ENCODE results near the gene GGCT.

GGCT gene

DNA sequence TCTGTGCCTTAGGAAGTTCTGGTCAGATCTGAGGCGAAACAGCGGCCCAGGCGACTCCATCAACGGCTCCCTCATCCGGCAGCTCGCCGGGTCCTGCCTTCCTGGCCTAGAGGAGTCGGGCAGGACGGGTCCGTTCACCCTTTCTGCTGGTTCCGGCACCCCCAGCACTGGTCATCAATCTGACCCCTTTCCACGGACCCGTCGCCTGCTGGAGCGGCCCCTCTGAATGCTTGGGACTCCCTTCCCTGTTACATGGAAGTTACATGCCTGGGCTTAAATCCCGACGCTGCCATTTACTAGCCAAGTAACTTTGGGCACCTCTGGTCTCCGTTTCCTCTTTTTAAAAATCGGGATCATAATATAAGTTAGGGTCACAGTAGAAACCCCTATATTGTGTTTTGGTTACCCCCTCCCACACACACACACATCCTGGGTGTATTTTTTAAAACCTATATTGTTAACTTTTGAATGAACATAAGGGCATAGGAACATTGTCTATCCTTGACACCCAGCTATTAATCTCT lies 607 bp upstream of the GGCT start:
- no peak for DNase-seq (ENCODE audit: low spot score)
- TF ChIP-seq, protein P1, sequence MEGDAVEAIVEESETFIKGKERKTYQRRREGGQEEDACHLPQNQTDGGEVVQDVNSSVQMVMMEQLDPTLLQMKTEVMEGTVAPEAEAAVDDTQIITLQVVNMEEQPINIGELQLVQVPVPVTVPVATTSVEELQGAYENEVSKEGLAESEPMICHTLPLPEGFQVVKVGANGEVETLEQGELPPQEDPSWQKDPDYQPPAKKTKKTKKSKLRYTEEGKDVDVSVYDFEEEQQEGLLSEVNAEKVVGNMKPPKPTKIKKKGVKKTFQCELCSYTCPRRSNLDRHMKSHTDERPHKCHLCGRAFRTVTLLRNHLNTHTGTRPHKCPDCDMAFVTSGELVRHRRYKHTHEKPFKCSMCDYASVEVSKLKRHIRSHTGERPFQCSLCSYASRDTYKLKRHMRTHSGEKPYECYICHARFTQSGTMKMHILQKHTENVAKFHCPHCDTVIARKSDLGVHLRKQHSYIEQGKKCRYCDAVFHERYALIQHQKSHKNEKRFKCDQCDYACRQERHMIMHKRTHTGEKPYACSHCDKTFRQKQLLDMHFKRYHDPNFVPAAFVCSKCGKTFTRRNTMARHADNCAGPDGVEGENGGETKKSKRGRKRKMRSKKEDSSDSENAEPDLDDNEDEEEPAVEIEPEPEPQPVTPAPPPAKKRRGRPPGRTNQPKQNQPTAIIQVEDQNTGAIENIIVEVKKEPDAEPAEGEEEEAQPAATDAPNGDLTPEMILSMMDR (IDR thresholded peaks at IDR 0.05; ENCODE audit: extremely low read depth, missing control alignments) = no peak

DNA sequence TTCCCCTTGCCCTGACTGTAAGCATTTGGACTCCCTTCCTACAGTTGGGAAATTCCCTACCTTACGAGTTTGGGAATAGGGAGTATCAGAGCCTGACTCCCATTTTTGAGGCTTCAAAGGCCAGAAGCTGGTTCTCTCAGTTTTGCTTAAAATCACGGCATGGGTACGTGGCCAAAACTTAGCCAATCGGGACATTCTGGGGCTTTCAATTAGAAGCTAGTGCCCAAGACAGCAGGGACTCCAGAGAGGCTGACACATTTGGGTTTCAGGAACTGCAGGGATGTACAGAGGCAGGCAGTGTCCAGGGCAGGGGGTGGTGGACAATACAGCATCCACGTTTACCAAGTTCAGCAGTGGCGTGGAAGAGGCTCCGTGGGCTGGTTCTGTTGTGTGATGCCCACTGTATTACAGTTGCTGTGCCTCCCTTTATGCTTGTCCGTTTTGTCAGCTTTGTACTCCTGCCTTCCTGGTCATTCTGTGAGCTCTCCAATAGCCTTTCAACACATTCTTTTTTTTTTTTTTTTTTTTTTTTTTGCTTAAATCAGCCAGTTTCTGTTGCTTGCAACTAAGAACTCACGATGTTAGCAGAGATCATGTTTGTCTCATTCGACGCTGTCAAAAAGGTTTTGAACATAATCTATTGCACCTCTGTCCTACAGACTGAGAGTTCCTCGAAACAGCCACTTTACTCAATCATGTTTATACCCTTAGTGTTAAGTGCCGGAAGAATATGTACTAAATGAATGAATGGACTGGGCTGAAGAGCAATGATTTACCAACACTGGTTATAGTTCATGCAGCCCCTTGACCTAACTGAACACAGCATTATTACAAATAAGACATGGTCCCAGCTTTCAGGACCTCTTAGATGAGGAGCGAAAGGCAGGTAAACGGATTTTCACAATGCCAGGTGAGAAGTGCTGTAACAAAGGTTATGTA lies 1.1 kb downstream of the GGCT start:
- TF ChIP-seq, protein P1 (IDR thresholded peaks at IDR 0.05; ENCODE audit: extremely low read depth, missing control alignments) = no peak
- no peak for DNase-seq (ENCODE audit: low spot score)

DNA sequence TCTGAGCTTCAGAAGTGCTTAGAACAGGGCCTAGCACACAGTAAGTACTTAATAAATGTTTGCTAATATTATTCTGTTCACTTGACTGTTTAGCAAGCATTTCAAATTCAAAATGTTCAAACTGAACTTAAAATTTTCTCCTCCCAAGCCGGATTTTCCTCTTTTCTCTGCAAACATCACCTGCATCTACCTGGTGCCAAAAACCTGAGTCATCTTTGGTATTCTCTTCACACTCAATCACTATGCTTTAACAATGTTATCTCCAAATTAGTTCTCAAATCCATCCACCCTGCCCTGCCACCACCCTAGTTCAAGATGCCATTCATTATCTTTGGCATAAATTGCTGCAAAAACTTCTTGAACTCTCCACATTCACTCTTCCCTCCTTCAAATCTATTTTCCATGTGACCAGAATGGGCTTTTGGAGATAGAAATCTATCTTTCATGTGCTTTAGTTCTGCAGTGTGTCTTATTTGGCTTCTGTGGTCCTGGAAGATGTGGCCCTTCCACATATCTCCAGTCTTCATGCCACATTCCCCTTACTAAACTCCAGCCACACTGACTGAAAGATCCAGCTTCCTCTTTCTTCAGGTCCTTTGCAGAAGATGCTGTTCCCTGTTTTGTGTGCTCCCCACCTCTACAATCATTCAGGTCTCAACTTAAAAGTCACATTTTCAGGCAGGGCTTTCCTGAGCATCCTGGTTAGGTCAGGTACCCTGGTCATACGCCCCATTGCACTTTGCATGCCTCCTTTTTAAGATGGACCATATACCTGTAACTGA lies 2.0 kb downstream of the GGCT start:
- TF ChIP-seq, protein P1 (IDR thresholded peaks at IDR 0.05; ENCODE audit: extremely low read depth, missing control alignments) = no peak
- no peak for DNase-seq (ENCODE audit: low spot score)

DNA sequence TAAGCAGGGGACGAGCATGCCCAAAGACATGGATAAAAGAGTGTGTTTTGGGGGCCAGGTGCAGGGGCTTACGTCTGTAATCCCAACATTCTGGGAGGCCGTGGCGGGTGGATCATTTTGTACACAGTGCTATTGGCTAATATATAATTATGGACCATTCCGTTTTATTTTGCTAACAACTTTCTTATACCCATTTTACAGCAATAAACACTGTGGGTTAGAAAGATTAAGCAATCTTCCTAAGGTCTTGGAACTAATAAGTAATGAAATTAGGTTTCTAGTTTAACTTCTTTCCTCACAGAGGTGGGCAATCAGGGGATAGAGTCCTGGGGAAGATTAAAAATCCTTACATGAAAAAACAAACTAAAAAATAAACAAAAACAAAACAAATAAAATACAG lies 3.4 kb downstream of the GGCT start:
- TF ChIP-seq, protein P1 (IDR thresholded peaks at IDR 0.05; ENCODE audit: extremely low read depth, missing control alignments) = no peak
- no peak for DNase-seq (ENCODE audit: low spot score)

DNA sequence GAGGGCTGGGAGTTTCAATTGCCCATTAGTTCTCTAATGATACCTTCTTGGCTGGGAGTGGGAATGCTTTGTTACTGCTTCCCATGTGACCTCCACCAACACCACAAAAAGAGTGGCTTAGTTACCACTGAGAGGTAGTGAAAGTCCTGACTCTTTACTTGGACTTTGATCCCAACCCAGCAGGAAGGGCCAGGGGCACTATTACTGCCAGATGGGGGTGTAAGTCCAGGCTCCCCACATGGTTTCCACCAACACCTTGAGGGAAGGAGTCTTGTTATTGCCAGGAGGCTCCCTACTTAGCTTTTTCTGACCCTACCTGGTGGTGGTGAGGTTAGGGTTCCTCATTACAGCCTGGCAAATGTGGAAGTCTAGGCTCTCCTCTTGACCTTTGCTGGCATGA lies 11.4 kb downstream of the GGCT start:
- no peak for DNase-seq (ENCODE audit: low spot score)
- TF ChIP-seq, protein P1 (IDR thresholded peaks at IDR 0.05; ENCODE audit: extremely low read depth, missing control alignments) = no peak

DNA sequence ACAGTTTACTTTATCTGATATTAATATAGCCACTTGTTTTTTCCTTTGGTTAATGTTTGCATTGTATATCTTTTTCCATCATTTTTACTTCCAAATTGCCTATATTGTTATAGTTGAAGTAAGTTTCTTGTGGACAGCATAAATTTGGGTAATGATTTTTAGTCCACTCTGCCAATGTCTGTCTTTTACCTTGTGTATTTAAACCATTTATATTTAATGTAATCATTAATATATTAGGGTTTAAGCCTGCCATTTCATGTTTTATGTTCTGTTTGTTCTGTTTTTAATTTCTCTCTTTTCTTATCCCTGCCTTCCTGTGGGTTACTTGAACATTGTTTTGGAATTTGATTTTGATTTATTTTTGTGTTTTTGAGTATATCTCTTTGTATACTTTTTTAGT lies 13.2 kb downstream of the GGCT start:
- TF ChIP-seq, protein P1 (IDR thresholded peaks at IDR 0.05; ENCODE audit: extremely low read depth, missing control alignments) = no peak
- DNase-seq (ENCODE audit: low spot score) = no peak

DNA sequence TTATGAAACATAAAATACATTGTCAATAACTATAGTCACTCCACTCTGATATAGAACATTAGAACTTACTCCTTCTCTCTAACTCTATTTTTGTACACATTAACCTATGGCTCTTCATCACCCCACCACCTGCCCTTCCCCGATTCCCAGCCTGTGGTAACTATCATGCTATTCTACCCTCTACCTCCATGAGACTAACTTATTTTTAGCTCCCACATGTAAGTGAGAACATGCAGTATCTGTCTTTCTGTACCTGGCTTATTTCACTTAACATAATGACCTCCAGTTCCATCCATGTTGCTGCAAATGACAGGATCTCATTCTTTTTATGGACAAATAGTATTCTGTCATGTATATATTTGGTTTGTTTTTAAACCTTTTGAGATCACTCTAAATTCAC lies 17.3 kb downstream of the GGCT start:
- TF ChIP-seq, protein P1 (IDR thresholded peaks at IDR 0.05; ENCODE audit: extremely low read depth, missing control alignments) = no peak
- no peak for DNase-seq (ENCODE audit: low spot score)

Data from GM20000 (cell line).